Caco-2 (cell line): Measurements from ENCODE around the gene WNT9A. TPM values are rescaled to one million over a fixed set of nuclear protein-coding genes. Genes with fewer than 3 reads are reported as not detected.

Experiments
- BruUV-seq: library from RNA; stranded (reverse); fragments of 400-500 nt; replicated peaks from 2 replicates; lab custom pipeline; 2021; lab: Mats Ljungman, UMichigan
- CTCF ChIA-PET: fragments of 300-600 bp; sonication (Branson Sonifier 250); formaldehyde crosslinking; loops from one replicate; lab custom pipeline; 2022; ENCODE audit warnings: antibody characterized with exemption; lab: Charles Lee
- POLR2A ChIA-PET: fragments of 300-600 bp; sonication (Branson Sonifier 250); formaldehyde crosslinking; loops from one replicate; lab custom pipeline; 2022; ENCODE audit warnings: antibody characterized with exemption; lab: Charles Lee
- DNase-seq, 2 experiments: peaks; one replicate each; pipeline versions ENCODE4 v3.0.0 to v3.0.0-alpha.2; 2020 to 2022
- H3K27me3 ChIP-seq: replicated peaks from 2 replicates; pipeline ENCODE4 v1.6.0; 2011; ENCODE audit warnings: low read length; ENCODE audit not compliant: control insufficient read depth, insufficient read depth
- H3K36me3 ChIP-seq: 2 replicates; pipeline ENCODE4 v1.5.1; 2011; ENCODE audit warnings: low read length; ENCODE audit not compliant: control insufficient read depth, insufficient read depth
- H3K4me1 ChIP-seq: fragments of 250-450 bp; sonication (Bioruptor Pico); 2 replicates; pipeline ENCODE4 v1.5.1; 2020; ENCODE audit warnings: mild to moderate bottlenecking
- H3K4me3 ChIP-seq: 2 replicates; pipeline ENCODE4 v1.5.1; 2011; ENCODE audit warnings: low read depth, mild to moderate bottlenecking, control low read depth, low read length
- H3K9me3 ChIP-seq: fragments of 250-450 bp; sonication (Bioruptor Pico); 2 replicates; pipeline ENCODE4 v1.5.1; 2020; ENCODE audit warnings: mild to moderate bottlenecking, moderate library complexity
- H3K27ac Mint-ChIP-seq: one replicate; pipeline ENCODE4 v1.8.0; 2022; ENCODE audit warnings: mixed read lengths; ENCODE audit not compliant: unreplicated experiment
- H3K27me3 Mint-ChIP-seq: one replicate; pipeline ENCODE4 v1.8.0; 2022; ENCODE audit warnings: mixed read lengths; ENCODE audit not compliant: insufficient read depth, unreplicated experiment
- H3K36me3 Mint-ChIP-seq: one replicate; pipeline ENCODE4 v1.8.0; 2022; ENCODE audit warnings: mild to moderate bottlenecking, mixed read lengths; ENCODE audit not compliant: insufficient read depth, unreplicated experiment
- H3K4me1 Mint-ChIP-seq: one replicate; pipeline ENCODE4 v1.8.0; 2022; ENCODE audit warnings: low read depth, mixed read lengths; ENCODE audit not compliant: unreplicated experiment
- H3K4me3 Mint-ChIP-seq: one replicate; pipeline ENCODE4 v1.8.0; 2022; ENCODE audit warnings: mild to moderate bottlenecking, moderate library complexity, mixed read lengths; ENCODE audit not compliant: unreplicated experiment
- H3K9me3 Mint-ChIP-seq: one replicate; pipeline ENCODE4 v1.8.0; 2022; ENCODE audit warnings: mixed read lengths; ENCODE audit not compliant: unreplicated experiment
- intact Hi-C: fragments of 100-400 bp; cut with micrococcal nuclease; formaldehyde crosslinking; loops from one replicate; pipeline ENCODE4 v1.10.0; 2022; ENCODE audit not compliant: unreplicated experiment
- total RNA-seq: library from RNA; stranded (reverse); gene quantifications from 2 replicates; pipeline ENCODE4 v1.2.3, GENCODE V29; 2022
- TF ChIP-seq, protein P1 (sequence below), 2 experiments: fragments of 200-600 bp in 1 of 2; IDR thresholded peaks; 1 replicate in 1 of 2; 2 replicates in 1 of 2; pipeline versions ENCODE4 v1.5.1 to v1.8.0; 2011 to 2022; ENCODE audit warnings: antibody characterized with exemption in 1 of 2, control low read depth in 1 of 2, inconsistent platforms in 1 of 2, low read depth in 1 of 2, low read length in 1 of 2, mild to moderate bottlenecking in 1 of 2, moderate library complexity in 1 of 2; ENCODE audit not compliant: insufficient read depth in 1 of 2, severe bottlenecking in 1 of 2, unreplicated experiment in 1 of 2

WNT9A gene
- total RNA-seq, 1 experiment from 2014 or later: 0.68 TPM

DNA sequence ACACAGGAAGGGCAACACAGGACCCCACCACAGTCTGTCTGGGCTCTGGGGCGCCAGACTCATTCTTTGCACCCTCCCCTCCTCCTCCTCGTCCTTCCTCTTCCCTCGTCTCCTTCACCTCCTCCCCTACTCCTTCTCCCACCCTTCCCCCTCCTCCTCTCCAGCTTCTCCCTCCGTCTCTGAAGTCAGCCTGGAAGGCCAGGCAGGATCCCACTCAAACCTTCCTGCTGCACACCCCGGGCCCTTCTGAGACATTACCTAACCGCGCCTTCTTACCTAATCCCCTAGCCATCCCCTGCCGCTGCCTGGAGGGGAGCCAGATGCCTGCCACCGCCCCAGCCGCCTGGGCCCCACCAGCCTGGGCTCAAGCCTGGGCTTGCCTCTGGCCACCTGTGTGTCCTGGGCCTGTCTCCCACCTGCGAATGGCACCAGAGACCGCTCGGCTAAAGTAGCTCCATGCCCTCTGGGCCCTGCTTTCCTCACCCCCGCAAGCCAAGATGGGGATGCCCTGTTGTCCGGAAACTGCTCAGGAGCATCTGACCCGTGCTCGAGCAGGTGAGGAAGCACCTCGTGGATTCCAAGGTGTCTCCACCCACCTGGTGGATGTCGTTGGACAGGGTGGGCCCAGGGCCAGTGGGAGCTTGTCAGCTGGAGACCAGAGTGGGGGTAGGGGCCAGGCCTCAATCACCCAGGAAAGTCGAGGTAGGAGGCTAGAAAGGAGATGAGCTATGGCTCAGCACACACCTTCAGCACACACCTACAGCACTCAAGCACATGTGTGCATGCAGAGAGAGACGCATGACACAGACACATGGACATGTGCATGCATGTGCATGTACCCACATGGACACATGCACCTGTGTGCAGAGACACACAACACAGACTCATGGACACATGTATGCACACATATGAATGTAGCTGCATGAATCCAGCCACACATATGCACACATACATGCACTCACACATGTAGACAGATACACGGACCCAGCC, 31.9 kb downstream of the WNT9A start:
- Histone ChIP-seq H3K4me3 (no peak overlapping the region), H3K27me3 (no peaks in the 10 kb centered on the region), H3K4me1 (no peaks in the 10 kb centered on the region), H3K9me3 (no peaks in the 10 kb centered on the region), H3K36me3 (no peaks in the 10 kb centered on the region)
- intact Hi-C loops: no loop called here
- Mint-ChIP-seq H3K9me3 (no peaks in the 10 kb centered on the region), H3K27me3 (no peaks in the 10 kb centered on the region), H3K4me1 (peaks cover 6% of the 10 kb centered on the region), H3K27ac (no peak overlapping the region), H3K36me3 (peaks cover 5% of the 10 kb centered on the region), H3K4me3 (no peak overlapping the region)
- no peak for DNase-seq
- CTCF ChIA-PET: no interaction called here
- TF ChIP-seq, protein P1, sequence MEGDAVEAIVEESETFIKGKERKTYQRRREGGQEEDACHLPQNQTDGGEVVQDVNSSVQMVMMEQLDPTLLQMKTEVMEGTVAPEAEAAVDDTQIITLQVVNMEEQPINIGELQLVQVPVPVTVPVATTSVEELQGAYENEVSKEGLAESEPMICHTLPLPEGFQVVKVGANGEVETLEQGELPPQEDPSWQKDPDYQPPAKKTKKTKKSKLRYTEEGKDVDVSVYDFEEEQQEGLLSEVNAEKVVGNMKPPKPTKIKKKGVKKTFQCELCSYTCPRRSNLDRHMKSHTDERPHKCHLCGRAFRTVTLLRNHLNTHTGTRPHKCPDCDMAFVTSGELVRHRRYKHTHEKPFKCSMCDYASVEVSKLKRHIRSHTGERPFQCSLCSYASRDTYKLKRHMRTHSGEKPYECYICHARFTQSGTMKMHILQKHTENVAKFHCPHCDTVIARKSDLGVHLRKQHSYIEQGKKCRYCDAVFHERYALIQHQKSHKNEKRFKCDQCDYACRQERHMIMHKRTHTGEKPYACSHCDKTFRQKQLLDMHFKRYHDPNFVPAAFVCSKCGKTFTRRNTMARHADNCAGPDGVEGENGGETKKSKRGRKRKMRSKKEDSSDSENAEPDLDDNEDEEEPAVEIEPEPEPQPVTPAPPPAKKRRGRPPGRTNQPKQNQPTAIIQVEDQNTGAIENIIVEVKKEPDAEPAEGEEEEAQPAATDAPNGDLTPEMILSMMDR (IDR thresholded peaks at IDR 0.05; ENCODE audit: insufficient read depth in 1 of 2, low read depth in 1 of 2, low read length in 1 of 2, severe bottlenecking in 1 of 2, unreplicated experiment in 1 of 2): no peak
- POLR2A ChIA-PET: no interaction called here
- no TSS peak for BruUV-seq

DNA sequence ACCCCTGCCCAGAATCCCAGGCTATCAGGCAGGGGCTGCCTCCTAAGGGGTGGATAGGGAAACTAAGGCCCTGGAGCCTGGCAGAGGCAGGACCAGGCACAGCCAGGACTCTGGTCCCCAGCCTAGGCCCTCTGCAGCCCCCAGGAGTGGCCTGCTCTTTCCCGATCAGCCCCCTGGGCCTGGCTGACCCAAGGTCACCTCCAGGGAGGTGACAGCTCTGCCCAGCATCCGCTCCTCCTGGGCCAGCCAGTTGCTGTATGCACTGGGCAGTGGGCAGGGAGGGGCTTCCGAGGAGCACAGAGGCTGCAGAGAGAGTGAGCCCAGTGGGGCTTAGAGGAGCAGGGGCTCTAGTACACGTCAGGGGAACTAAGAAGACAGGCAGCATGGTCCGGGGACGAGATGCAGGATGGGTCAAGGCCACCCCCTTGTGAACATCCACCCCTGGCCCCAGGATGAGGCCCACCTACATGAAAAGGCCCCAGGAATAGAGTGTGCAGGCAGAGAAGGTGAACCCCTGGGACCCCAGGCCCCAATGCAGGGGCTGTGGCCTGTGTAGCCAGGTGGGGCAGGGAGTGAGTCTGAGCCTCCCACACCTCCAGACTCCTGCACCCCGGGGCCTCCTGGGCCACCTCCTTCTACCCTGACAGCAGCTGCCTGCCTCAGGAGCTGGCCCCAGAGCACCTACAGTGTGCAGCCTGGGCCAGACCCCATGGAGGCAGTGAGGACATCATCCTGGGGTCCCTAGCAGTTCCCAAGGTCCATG, 32.8 kb downstream of the WNT9A start:
- no peak overlapping the region for H3K4me3 ChIP-seq
- DNase-seq: no peak
- POLR2A ChIA-PET: no interaction called here
- no peaks in the 10 kb centered on the region for H3K36me3 ChIP-seq
- H3K4me1 ChIP-seq: no peaks in the 10 kb centered on the region
- TF ChIP-seq, protein P1 (IDR thresholded peaks at IDR 0.05; ENCODE audit: insufficient read depth in 1 of 2, low read depth in 1 of 2, low read length in 1 of 2, severe bottlenecking in 1 of 2, unreplicated experiment in 1 of 2): no peak
- Mint-ChIP-seq H3K4me1 (peaks cover 6% of the 10 kb centered on the region), H3K36me3 (peaks cover 5% of the 10 kb centered on the region), H3K27me3 (no peaks in the 10 kb centered on the region), H3K9me3 (no peaks in the 10 kb centered on the region), H3K27ac (no peak overlapping the region), H3K4me3 (no peak overlapping the region)
- no TSS peak for BruUV-seq
- intact Hi-C loops: no loop called here
- H3K9me3 ChIP-seq: no peaks in the 10 kb centered on the region
- CTCF ChIA-PET: no interaction called here
- H3K27me3 ChIP-seq: no peaks in the 10 kb centered on the region
